Measurements from ENCODE around the gene LPP. TPM values are rescaled to one million over a fixed set of nuclear protein-coding genes. Genes with fewer than 3 reads are reported as not detected.

Gene LPP
- total and polyA plus RNA-seq, 9 of the 15 experiments (the other 6 are each of a cell fraction or from before 2014, with no cell fraction given) = 0.07 to 0.18 TPM; not detected in 7

- ChIA-PET POLR2A (no interaction called here), CTCF (ENCODE audit: low intra/inter-chr PET ratio) (no interaction called here)
- Histone ChIP-seq H3K27me3 (ENCODE audit: control insufficient read depth in 2 of 2, insufficient read depth in 2 of 2, low read length in 2 of 2) (no peaks in the 10 kb centered on the region), H3K27ac (ENCODE audit: extremely low read depth, low read depth, low read length) (no peak overlapping the region), H3K9me3 (replicated peaks; ENCODE audit: control insufficient read depth, insufficient read depth, low read depth, low read length) (no peaks in the 10 kb centered on the region), H3K4me2 (ENCODE audit: insufficient read depth, low read length) (no peak overlapping the region), H3K36me3 (ENCODE audit: control insufficient read depth, insufficient read depth, low read length) (no peaks in the 10 kb centered on the region), H3K4me3 (no peak overlapping the region), H3K9me1 (ENCODE audit: control insufficient read depth, insufficient read depth, low read length) (no peaks in the 10 kb centered on the region), H3K4me1 (replicated peaks in 1 of 2; ENCODE audit: control insufficient read depth in 2 of 2, insufficient read depth in 2 of 2, low read length in 2 of 2) (no peaks in the 10 kb centered on the region), H2AFZ (ENCODE audit: low read depth, low read length) (no peak overlapping the region), H3K9ac (ENCODE audit: insufficient read depth in 1 of 2, low read depth in 2 of 2, low read length in 2 of 2) (no peak overlapping the region), H3K79me2 (ENCODE audit: control insufficient read depth, insufficient read depth, low read length) (no peaks in the 10 kb centered on the region), H4K20me1 (replicated peaks; ENCODE audit: control insufficient read depth, insufficient read depth, low read length) (no peaks in the 10 kb centered on the region)
- intact Hi-C loops (cut with micrococcal nuclease) = no loop called here
- in situ Hi-C loops (cut with MboI) = no loop called here
- DNase-seq (ENCODE audit: extremely low read depth in 1 of 4, low spot score in 3 of 4) (no peak), FAIRE-seq (no peak), ATAC-seq (no peak)
- 0% methylated on average over 4 of the region's 4 CpGs for WGBS (ENCODE audit: insufficient coverage, low coverage, missing lambda C conversion rate)
- TF ChIP-seq ZNF561 (CRISPR knock-in tag; conservative IDR thresholded peaks at IDR 0.05) = no peak
- no peak for TF ChIP-seq SOX6 (IDR thresholded peaks at IDR 0.05)
- no peak for TF ChIP-seq GATA2 (CRISPR knock-in tag; IDR thresholded peaks at IDR 0.05)
- no peak for TF ChIP-seq ELK1 (CRISPR knock-in tag; IDR thresholded peaks at IDR 0.05)
- no peak for TF ChIP-seq CBX3 (IDR thresholded peaks at IDR 0.05; ENCODE audit: borderline replicate concordance in 1 of 2, low read length in 2 of 2)
- no peak for TF ChIP-seq BCOR (IDR thresholded peaks at IDR 0.05)
- TF ChIP-seq MYC (IDR thresholded peaks at IDR 0.05; ENCODE audit: low read depth, low read length) = no peak
- no peak for TF ChIP-seq MYC (CRISPR knock-in tag; IDR thresholded peaks at IDR 0.05; ENCODE audit: borderline replicate concordance, low read depth)
- TF ChIP-seq RNF2 (IDR thresholded peaks at IDR 0.05) = no peak
- TF ChIP-seq ELF4 (CRISPR knock-in tag; IDR thresholded peaks at IDR 0.05) = no peak
- TF ChIP-seq ZNF449 (CRISPR knock-in tag; IDR thresholded peaks at IDR 0.05) = no peak
- TF ChIP-seq SNIP1 (IDR thresholded peaks at IDR 0.05; ENCODE audit: low read depth) = no peak
- no peak for TF ChIP-seq RBM34 (IDR thresholded peaks at IDR 0.05; ENCODE audit: borderline replicate concordance, insufficient read depth, low read length)
- no peak for TF ChIP-seq ZFX (CRISPR knock-in tag; IDR thresholded peaks at IDR 0.05)
- TF ChIP-seq ZBTB26 (CRISPR knock-in tag; IDR thresholded peaks at IDR 0.05) = no peak
- TF ChIP-seq ZNF408 (CRISPR knock-in tag; IDR thresholded peaks at IDR 0.05; ENCODE audit: low read depth) = no peak
- BruUV-seq (replicated peaks) = no TSS peak
Observed at GRCh38 chr3:188482929-188483328, 329.0 kb downstream of the LPP start.

Measured in K562 (cell line).